Measurements from ENCODE around the gene PRSS27. TPM values are rescaled to one million over a fixed set of nuclear protein-coding genes. Genes with fewer than 3 reads are reported as not detected.

The PRSS27 gene
- total and polyA plus RNA-seq, 2 donors (not counting 3 experiments of a cell fraction or from before 2014, with no cell fraction given), result 0.33 to 0.53 TPM

DNA sequence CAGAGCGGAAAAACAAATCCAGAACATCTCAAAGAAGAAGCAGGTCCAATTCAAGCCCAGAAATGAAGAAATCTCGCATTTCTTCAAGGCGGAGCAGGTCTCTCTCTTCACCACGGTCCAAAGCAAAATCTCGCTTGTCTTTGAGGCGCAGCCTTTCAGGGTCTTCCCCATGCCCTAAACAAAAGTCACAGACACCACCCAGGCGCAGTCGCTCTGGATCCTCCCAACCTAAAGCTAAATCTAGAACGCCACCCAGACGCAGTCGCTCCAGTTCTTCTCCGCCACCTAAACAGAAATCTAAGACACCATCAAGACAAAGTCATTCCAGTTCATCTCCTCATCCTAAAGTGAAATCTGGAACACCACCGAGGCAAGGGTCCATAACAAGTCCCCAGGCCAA is 42.7 kb upstream of the PRSS27 start:
- no peak overlapping the region for H3K9ac ChIP-seq (replicated peaks; ENCODE audit: extremely low read depth, insufficient read depth, low read length)
- no peak for FAIRE-seq
- TF ChIP-seq GATA2 (IDR thresholded peaks at IDR 0.05; ENCODE audit: insufficient read depth, insufficient read length, low read depth, low read length), result no peak
- TF ChIP-seq, protein P1, sequence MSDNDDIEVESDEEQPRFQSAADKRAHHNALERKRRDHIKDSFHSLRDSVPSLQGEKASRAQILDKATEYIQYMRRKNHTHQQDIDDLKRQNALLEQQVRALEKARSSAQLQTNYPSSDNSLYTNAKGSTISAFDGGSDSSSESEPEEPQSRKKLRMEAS (IDR thresholded peaks at IDR 0.05; ENCODE audit: insufficient read depth, insufficient read length), result no peak
- TF ChIP-seq EZH2 (IDR thresholded peaks at IDR 0.05; ENCODE audit: borderline replicate concordance, low read depth, low read length, severe bottlenecking), result no peak
- TF ChIP-seq JUN (IDR thresholded peaks at IDR 0.05; ENCODE audit: borderline replicate concordance, insufficient read depth, insufficient read length, low read depth), result no peak
- TF ChIP-seq CTCF (IDR thresholded peaks at IDR 0.05; ENCODE audit: extremely low read depth in 1 of 2, insufficient read depth in 1 of 2, low read depth in 1 of 2, low read length in 2 of 2), result no peak
- no peak for TF ChIP-seq POLR2A (IDR thresholded peaks at IDR 0.05; ENCODE audit: low read depth, low read length)
- TF ChIP-seq MYC (IDR thresholded peaks at IDR 0.05; ENCODE audit: low read depth, low read length), result no peak
- no peak for TF ChIP-seq FOS (IDR thresholded peaks at IDR 0.05; ENCODE audit: borderline replicate concordance, insufficient read depth, low read length)
- TF ChIP-seq POLR2AphosphoS5 (IDR thresholded peaks at IDR 0.05; ENCODE audit: insufficient read depth, low read depth, low read length), result no peak
- no peaks in the 10 kb centered on the region for H3K9me1 ChIP-seq (replicated peaks; ENCODE audit: control insufficient read depth, extremely low read depth, insufficient read depth, low read length)
- no peaks in the 10 kb centered on the region for H4K20me1 ChIP-seq (replicated peaks; ENCODE audit: control insufficient read depth, extremely low read depth, insufficient read depth, low read length)
- dilution Hi-C loops (cut with MboI; ENCODE audit: extremely low pct_ligation_motif_present, low sequenced_read_pairs) (no loop called here), intact Hi-C loops (cut with micrococcal nuclease) (no loop called here)
- no peaks in the 10 kb centered on the region for H3K4me1 ChIP-seq (ENCODE audit: control insufficient read depth, extremely low read depth, insufficient read depth, low read length)
- CTCF ChIA-PET, result no interaction called here
- no peak overlapping the region for H3K4me2 ChIP-seq (ENCODE audit: insufficient read depth, low read length)
- no TSS peak for BruUV-seq (replicated peaks)
- POLR2A ChIA-PET, result no interaction called here
- peaks cover 84 to 86% of the 10 kb centered on the region in 2 experiments for H3K36me3 ChIP-seq (ENCODE audit: control insufficient read depth in 2 of 2, extremely low read depth in 1 of 2, insufficient read depth in 2 of 2, low read length in 2 of 2)
- H2AFZ ChIP-seq (ENCODE audit: low read depth, low read length), result no peak overlapping the region
- DNase-seq (ENCODE audit: low read depth, low spot score), result no peak
- no peaks in the 10 kb centered on the region for H3K27me3 ChIP-seq (ENCODE audit: control insufficient read depth in 2 of 2, insufficient read depth in 2 of 2, low read length in 2 of 2)
- no peak overlapping the region for H3K27ac ChIP-seq (ENCODE audit: insufficient read depth, low read depth, low read length)
- no peak overlapping the region for H3K4me3 ChIP-seq (replicated peaks in 1 of 3; ENCODE audit: insufficient read depth in 1 of 3, low read depth in 1 of 3, low read length in 3 of 3)
- H3K79me2 ChIP-seq (ENCODE audit: control insufficient read depth, insufficient read depth, low read length), result peaks cover 99% of the 10 kb centered on the region
- H3K9me3 ChIP-seq (replicated peaks; ENCODE audit: control insufficient read depth, insufficient read depth, low read length), result no peaks in the 10 kb centered on the region

Data from endothelial cell of umbilical vein (primary cell).